Heart left ventricle (tissue), 16 donors: ENCODE data around the gene MED27. TPM values are rescaled to one million over a fixed set of nuclear protein-coding genes. Genes with fewer than 3 reads are reported as not detected.

Experiments used
- ATAC-seq, 4 donors: fragments of 200-7000 bp; cut with Tn5 transposase; one replicate each; pipeline ENCODE4 v1.9.1; 2020 to 2022; ENCODE audit warnings: moderate library complexity in 4 of 4, mild to moderate bottlenecking in 3 of 4, moderate number of reproducible peaks in 1 of 4
- DNase-seq, 5 donors: peaks; one replicate each; pipeline ENCODE4 v3.0.0-alpha.2; 2020
- H3K27ac ChIP-seq, 12 donors: fragments of 200-600 bp; sonication (generic) in 4 of 12; one replicate each; pipeline versions ENCODE4 v1.5.0 to v1.8.0; 2016 to 2022; ENCODE audit warnings: mild to moderate bottlenecking in 2 of 12
- H3K27me3 ChIP-seq, 9 donors: fragments of 200-600 bp; sonication (generic) in 2 of 9; one replicate each; pipeline versions ENCODE4 v1.5.1 to v1.8.0; 2016 to 2022; ENCODE audit warnings: mild to moderate bottlenecking in 3 of 9
- H3K36me3 ChIP-seq, 9 donors: fragments of 200-600 bp; sonication (generic) in 2 of 9; one replicate each; pipeline versions ENCODE4 v1.5.0 to v1.8.0; 2018 to 2022; ENCODE audit warnings: mild to moderate bottlenecking in 2 of 9
- H3K4me1 ChIP-seq, 12 donors: fragments of 200-600 bp; sonication (generic) in 4 of 12; one replicate each; pipeline versions ENCODE4 v1.5.0 to v1.8.0; 2016 to 2022; ENCODE audit warnings: mild to moderate bottlenecking in 3 of 12
- H3K4me3 ChIP-seq, 12 donors: fragments of 200-600 bp; sonication (generic) in 4 of 12; one replicate each; pipeline versions ENCODE4 v1.5.0 to v1.8.0; 2017 to 2022; ENCODE audit warnings: mild to moderate bottlenecking in 9 of 12, moderate library complexity in 4 of 12
- H3K9me3 ChIP-seq, 12 donors: fragments of 200-600 bp; sonication (generic) in 4 of 12; one replicate each; pipeline versions ENCODE4 v1.5.0 to v1.8.0; 2016 to 2022; ENCODE audit warnings: mild to moderate bottlenecking in 1 of 12
- CTCF ChIP-seq, 12 donors: fragments of 200-600 bp; sonication (generic) in 4 of 12; IDR thresholded peaks; one replicate each; pipeline versions ENCODE4 v1.5.0 to v1.8.0; 2018 to 2022; ENCODE audit warnings: antibody characterized with exemption in 12 of 12, mild to moderate bottlenecking in 5 of 12
- POLR2A ChIP-seq, 2 donors: fragments of 450-650 bp; IDR thresholded peaks; one replicate each; pipeline ENCODE4 v1.6.1; 2017; ENCODE audit warnings: antibody characterized with exemption in 2 of 2, mild to moderate bottlenecking in 2 of 2, moderate library complexity in 2 of 2
- WGBS, 4 donors: extraction: QIAGEN DNeasy Blood & Tissue Kit in 2 of 4; methylation state at CpG; one replicate each; pipeline versions ENCODE4 v1.1.5 to v1.1.7; 2013 to 2018; 5-methylcytosine and 5-hydroxymethylcytosine counted together
- intact Hi-C, 10 donors: fragments of 100-400 bp; cut with DNase I; formaldehyde crosslinking; loops; one replicate each; pipeline versions ENCODE4 v1.11.1 to v1.14.2; 2022
- polyA plus RNA-seq, 2 donors: library from polyadenylated mRNA; stranded (reverse); fragments of 200-250 nt; gene quantifications; one replicate each; pipeline ENCODE4 v1.2.3, GENCODE V29; 2013
- total RNA-seq, 9 donors: library from RNA; depleted of rRNA in 2 of 9; stranded (reverse); fragments of >200 nt in 2 of 9; fragmentation: NEBNext Ultra II Directional in 3 of 9; extraction: Animal tissue kit (Norgen Biotek cat#: 25700) in 3 of 9; gene quantifications; one replicate each; pipeline versions ENCODE4 v1.1.0 to v1.2.4, GENCODE V29; 2016 to 2023
- donor health status: ischemic (EF 13 %, LVEDD 7.1; RV severe dilation, severe dysfunction).
- donor health status: healthy with polysubstance abuse.
- donor health status: DM: no; HTN: yes; CAD: no.
- donor health status: DM: no; HTN: no; CAD: no.
- donor health status: ischemic (EF 25% LVEDD 6.9; RV normal size, moderate dysfunction).
- donor health status: ischemic (EF 25% LVEDD 5.7; RV mildly dilated, moderate dysfunction).
- donor health status: healthy.
- donor health status: DM: yes; HTN: yes; CAD: no.
- donor health status: ischemic (EF 35%, LVEDD 5.7; RV mildly dilated, moderate dysfunction).
- donor health status: nonischemic (EF 11% LVEDD 7.7; RV severe dilation, severe dysfunction).
- donor health status: DM: yes; HTN: yes; CAD: no.
- donor health status: PGD.
- donor health status: ischemic (EF 29% LVEDD 5.4; RV normal size, mild dysfunction).
- donor health status: nonischemic (EF 23%, LVEDD 6.1; RV moderate dilation, normal function).

MED27 gene
- total and polyA plus RNA-seq, 11 donors = 14.3 to 23.0 (median 15.6) TPM

GRCh38 chr9:131860430-131860829, 219.2 kb downstream of the MED27 start:
- WGBS, 4 donors = 76 to 91% (median 89%) methylated on average over 13 of the region's 13 CpGs
- Histone ChIP-seq H3K27ac (no peak overlapping the region), H3K4me1 (peaks cover 0 to under 1% (median 0%) of the 10 kb centered on the region in 12 donors), H3K36me3 (peaks cover 0 to 30% (median 28%) of the 10 kb centered on the region in 9 donors), H3K9me3 (no peaks in the 10 kb centered on the region), H3K4me3 (no peak overlapping the region), H3K27me3 (no peaks in the 10 kb centered on the region)
- DNase-seq (peak in 1 of 5 donors; percentile 40), ATAC-seq (peak in 1 of 4 donors; percentile 23)
- TF ChIP-seq POLR2A (IDR thresholded peaks at IDR 0.05) (no peak), CTCF (IDR thresholded peaks at IDR 0.05) (no peak)
- intact Hi-C loops = no loop called here

DNA sequence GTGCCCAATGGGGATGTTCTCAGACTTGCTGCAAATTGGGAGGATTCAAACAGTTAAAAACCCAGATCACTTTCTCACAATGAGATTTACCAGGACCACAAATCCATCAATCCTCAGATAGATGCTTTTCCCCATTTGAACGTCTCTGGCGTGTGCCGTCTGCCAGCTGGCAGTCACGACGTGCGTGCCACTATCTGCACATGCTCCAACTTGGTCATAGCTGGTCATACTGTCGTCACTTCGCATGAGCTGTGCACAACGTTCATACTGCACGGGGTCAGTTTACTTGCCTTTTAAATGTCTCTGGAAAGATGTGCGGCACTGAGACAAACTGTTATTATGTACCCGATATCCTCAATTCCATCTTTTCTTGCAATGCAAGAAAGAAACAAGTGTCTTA, 221.5 kb downstream of the MED27 start:
- H3K4me1 ChIP-seq = peaks cover 0 to 9% (median 0%) of the 10 kb centered on the region in 12 donors
- no peak for DNase-seq
- no peaks in the 10 kb centered on the region for H3K9me3 ChIP-seq
- H3K4me3 ChIP-seq = no peak overlapping the region
- H3K36me3 ChIP-seq = peaks cover 0 to 30% (median 28%) of the 10 kb centered on the region in 9 donors
- H3K27ac ChIP-seq = no peak overlapping the region
- H3K27me3 ChIP-seq = no peaks in the 10 kb centered on the region
- no peak for TF ChIP-seq POLR2A (IDR thresholded peaks at IDR 0.05)
- no peak for TF ChIP-seq CTCF (IDR thresholded peaks at IDR 0.05)
- intact Hi-C loops = no loop called here
- ATAC-seq = no peak
- WGBS, 4 donors = 81 to 86% (median 83%) methylated on average over 12 of the region's 12 CpGs

DNA sequence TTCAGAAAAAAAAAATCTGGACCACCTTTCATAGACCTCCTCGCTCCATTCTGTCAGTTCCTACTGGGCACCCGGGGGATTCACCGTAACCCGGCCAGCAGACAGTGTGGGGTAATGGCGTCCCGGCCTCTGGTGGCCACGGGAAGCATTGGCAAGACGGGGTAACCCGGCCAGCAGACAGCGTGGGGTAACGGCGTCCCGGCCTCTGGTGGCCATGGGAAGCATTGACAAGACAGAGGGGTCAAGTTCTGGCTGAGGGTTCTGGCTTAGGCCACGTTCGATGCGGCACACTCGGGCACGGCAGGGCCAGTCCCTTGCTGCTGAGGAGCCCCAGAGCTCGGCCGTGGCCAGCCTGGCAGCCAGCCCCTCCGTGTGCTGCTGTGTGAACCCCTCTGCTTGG, 223.6 kb downstream of the MED27 start:
- 86 to 93% (median 92%) methylated on average over 21 of the region's 21 CpGs for WGBS, 4 donors
- no peak overlapping the region for H3K4me3 ChIP-seq
- intact Hi-C loops = no loop called here

More for the DNA sequence above, 223.6 kb downstream of the MED27 start:
- no peak for ATAC-seq
- peak in 1 of 5 donors; percentile 54 for DNase-seq
- Histone ChIP-seq H3K4me1 (peaks cover 0 to 9% (median 0%) of the 10 kb centered on the region in 12 donors), H3K27ac (no peak overlapping the region), H3K9me3 (no peaks in the 10 kb centered on the region), H3K36me3 (peaks cover 0 to 17% (median 12%) of the 10 kb centered on the region in 9 donors), H3K27me3 (no peaks in the 10 kb centered on the region)
- TF ChIP-seq CTCF (IDR thresholded peaks at IDR 0.05) (no peak), POLR2A (IDR thresholded peaks at IDR 0.05) (no peak)
